Superior temporal gyrus (tissue), 1 donor: ENCODE measurements around the gene PDGFB.
A peak's percentile ranks its signal among the peaks of the same experiment; 100 is the strongest.

Experiments used
- DNase-seq: peaks from one replicate; pipeline ENCODE4 v3.0.0-alpha.2; 2016; ENCODE audit errors: extremely low spot score

PDGFB gene

GRCh38 chr22:39244496-39245129 is at the start of gene PDGFB:
Gene PDGFB (minus strand): TSS chr22:39244982. CDS start chr22:39243963, 1,019 bp downstream.
- no peak for DNase-seq

DNA sequence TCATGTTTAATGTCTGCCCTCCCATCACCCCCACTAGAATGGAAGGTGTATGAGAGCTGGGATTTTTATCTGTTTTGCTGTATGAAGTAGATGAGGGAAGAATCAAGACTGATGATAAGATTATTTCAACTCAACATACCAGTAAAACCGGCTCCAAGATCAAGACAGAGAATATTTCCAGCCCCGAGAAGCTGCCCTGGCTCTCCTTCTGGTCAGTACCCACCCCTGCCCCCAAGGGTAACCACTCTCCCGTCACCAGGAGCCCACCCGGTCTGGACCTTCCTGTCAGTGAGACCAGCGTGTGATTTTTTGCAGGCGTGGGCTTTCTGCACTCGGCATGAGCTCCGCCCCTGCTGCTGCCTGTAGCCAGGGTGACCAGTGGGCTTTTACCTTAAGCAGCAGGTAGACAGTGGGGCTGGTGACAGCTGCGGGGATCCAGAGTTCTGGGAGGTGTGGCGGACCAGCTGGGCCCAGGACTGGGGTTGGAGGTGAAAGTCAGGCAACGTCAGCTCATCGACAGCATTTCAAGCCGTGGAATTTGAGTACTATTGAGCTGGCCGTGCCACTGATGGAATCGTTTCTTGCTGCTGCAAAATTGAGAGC is 49.1 kb upstream of the PDGFB start:
- DNase-seq, result no peak

DNA sequence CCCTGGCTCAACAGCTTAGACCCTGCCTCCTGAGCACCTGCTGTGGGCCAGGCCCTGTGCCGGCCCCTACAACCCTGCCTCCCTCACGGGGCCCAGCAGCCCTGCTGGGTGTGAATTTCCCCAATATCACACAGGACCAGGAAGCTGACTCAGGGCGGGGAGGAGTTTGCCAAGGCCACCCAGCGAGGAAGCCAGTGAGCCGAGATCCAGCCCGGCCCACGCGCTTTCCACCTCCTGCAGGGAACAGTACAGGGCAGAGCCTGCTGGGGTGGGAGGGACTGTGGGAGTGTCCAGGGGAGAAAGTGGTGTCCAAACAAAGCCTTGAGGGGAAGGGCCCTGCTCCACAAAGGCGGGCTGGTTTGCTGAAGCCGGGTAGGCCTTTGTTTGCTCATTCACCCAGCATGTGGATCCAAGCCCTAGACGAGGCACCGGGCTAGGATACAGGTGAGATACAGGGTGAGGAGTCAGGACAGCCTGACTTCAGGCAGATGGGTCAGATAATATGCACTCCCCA is 47.8 kb upstream of the PDGFB start:
- DNase-seq, result peak; percentile 26

GRCh38 chr22:39292031-39292462 is 47.3 kb upstream of the PDGFB start:
- no peak for DNase-seq

DNA sequence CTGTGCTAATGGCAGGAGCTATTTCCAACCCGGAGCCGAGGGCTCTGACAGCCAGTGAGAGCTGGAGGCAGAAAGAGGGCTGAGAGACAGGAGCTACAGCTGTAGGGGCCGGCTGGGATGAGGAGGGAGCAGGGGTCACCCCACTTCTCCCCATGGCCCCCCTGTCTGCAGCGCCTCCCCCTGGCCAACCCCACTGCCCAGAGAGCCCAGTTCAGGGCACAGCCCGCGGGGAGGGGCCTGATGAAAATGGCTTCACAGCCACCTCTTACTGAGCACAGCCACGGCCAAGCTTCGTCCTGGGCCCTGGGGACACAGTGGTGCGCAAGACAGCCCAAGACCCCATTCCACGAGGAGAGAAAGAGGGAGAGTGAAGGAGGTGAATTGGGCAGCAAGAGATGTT is 46.7 kb upstream of the PDGFB start:
- no peak for DNase-seq

GRCh38 chr22:39290724-39291161 is 46.0 kb upstream of the PDGFB start:
- DNase-seq, result no peak

DNA sequence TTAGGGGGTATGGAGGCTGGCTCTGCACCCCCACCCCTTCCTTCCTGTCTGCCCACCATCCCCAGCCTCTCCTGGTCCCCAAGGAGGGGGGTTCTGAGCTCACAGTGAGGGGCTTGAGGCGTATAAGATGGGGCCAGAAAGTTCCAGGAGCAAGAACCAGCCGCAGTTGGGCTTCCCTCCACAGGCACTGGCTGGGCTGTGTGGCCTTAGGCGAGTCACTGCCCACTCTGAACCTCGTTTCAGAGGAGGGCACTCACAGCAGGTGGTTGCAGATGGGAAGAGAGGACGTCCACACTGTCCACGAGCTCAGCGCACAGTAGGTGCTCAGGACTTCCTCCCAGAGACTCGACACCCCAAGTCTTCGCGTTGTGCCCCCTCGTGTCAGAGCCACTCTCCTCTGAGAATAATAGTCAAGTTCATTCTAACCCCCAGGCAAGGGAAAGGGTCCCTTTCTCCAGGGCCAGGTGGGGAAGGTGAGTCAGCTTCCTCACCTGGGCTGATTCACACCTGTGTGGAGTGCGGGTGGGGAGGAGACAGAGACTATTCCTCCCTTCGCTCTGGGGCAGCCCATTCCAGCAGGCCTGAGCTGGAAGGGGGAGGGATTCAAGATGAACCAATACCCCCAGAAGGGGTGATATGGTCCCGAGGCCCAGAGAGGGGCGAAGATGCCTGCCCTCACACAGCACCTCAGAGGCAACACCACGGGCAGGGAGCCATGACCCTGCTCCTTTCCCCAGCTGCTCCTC is 45.4 kb upstream of the PDGFB start:
- no peak for DNase-seq

GRCh38 chr22:39289533-39289932 is 44.8 kb upstream of the PDGFB start:
- DNase-seq, result no peak

DNA sequence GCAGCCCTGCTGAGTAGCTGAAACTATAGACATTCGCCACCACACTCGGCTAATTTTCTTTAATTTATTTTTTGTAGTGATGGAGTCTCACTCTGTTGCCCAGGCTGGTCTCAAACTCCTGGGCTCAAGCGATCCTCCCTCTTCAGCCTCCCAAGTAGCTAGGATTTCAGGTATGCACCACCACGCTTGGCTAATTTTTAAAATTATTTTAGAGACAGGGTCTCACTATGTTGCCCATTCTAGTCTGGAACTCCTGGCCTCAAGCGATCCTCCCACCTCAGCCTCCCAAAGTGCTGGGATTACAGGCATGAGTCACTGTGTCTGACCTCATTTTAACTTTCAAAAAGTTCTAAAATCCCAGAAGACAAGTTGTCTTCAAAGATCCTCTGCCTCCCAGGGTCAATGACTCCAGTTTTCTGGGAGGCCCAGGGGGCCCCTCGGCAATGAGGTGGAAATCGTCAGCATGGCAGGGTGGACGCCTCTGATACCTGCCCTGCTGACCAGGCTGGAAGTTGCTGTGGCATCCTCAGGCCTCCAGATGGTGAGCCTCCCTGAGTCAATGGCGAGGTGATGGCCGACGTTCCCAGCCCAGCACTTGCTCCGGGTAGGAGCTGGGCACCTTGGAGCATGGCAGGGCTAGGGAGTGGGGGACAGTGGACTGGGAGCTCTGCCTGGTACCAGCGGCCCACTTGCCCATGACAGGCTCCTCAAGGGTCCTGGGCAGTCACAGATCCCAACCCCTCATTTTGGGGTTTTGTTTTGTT is 43.5 kb upstream of the PDGFB start:
- no peak for DNase-seq

- peak; percentile 31 for DNase-seq
Observed at GRCh38 chr22:39287076-39287725, 42.4 kb upstream of the PDGFB start.

DNA sequence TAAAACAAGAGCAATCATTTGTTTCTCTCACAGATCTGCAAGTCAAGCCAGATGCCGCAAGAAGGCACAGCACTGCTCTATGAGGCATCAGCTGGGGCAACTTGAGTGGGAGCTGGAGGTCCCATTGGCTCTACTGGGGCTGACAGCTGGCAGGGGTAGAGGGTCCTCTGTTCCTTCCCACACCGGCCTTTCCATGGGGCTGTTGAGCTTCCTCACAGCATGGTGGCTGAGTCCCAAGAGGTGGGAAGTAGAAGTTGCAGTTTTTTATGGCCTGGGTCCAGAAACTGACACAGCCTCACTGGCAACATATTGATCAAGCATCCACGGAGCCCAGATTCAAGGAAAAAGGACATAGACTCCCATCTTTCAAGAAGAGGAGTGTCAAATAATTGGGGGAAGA is 40.2 kb upstream of the PDGFB start:
- DNase-seq, result no peak

GRCh38 chr22:39284142-39284980 is 39.6 kb upstream of the PDGFB start:
- no peak for DNase-seq

DNA sequence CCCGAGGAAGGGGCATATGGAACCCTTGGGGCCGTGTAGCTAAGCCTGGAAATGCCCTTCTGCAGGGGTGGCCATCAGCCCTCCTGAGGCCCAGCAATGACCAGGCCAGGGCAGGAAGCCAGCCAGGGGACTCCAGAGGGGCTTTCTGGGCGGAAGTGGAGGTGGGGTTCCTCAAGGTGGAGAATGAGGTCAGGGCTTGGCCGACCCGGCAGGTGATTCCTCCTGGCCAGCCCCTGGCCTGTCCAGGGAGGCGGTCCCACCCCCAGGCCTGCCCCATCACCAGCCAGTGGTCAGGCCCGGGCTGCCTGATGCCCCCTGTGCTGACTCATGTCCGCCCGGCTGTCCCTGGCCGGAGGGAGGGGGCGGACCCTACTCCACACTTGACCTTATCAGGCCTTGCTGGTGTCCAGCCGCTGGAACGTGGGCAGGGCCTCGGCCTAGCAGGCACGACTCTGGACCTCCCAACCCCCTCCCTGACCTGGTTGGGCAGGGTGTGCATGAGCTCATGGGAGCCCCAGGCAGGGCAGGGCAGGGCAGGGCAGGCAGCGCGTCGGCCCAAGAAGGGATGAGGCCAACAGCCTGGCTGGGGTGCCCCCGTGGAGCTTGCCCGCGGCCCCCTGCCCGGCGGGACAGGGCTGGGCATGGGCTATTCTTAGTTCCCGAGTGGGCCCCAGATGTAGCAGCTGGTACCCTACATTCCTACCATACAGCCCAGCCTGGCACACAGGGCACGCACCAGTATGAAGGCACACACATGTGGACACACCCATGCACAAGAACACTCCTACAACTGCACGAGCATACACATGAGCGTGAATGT is 38.8 kb upstream of the PDGFB start:
- DNase-seq, result no peak

DNA sequence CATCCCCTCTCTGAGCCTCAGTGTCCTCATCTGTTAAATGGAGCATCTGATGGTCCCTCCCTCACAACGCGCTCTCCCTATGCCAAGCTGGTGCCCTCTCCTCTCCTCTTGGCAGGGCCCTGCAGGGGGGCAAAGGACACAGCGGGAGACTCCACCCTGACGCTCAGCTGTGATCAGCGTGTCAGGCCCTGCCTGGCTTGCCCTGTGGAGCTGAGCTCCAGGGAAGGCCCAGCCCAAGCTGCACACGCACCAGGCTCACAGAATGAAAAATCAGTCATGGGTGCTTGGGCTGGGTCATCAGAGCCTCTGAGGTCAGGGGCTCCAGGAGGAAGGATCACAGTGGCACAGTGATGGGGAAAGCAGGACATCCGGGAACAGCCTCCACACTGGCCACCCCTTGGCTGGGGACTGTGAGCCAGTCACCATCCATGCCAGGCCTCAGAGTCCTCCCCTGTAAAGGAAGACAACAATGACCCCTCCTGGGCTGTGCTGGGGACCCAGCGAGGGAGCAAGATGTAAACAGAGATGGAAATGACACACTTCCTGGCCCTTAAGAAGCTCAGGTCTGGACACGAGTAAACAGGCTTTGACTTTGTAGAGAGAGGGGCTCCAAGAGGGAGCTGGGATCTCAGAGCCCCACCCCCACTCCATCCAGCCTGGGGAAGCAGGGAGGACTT is 38.0 kb upstream of the PDGFB start:
- no peak for DNase-seq

DNA sequence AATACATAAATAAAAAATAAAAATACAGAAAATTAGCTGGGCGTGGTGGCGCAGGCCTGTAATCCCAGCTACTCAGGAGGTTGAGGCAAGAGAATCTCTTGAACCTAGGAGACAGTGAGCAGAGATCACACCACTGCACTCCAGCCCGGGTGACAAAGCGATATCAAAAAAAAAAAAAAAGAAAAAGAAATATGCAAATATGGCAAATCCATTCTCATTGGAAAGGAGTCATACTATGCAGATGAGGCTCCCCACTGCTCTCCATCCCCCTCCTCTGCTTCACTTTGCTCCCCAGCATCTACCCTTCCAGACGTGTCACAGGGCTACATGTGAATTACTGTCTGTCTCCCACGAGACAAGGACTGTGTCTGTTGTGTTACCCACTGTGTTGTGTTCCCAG is 36.3 kb upstream of the PDGFB start:
- DNase-seq, result no peak

GRCh38 chr22:39280250-39280649 is 35.5 kb upstream of the PDGFB start:
- no peak for DNase-seq

DNA sequence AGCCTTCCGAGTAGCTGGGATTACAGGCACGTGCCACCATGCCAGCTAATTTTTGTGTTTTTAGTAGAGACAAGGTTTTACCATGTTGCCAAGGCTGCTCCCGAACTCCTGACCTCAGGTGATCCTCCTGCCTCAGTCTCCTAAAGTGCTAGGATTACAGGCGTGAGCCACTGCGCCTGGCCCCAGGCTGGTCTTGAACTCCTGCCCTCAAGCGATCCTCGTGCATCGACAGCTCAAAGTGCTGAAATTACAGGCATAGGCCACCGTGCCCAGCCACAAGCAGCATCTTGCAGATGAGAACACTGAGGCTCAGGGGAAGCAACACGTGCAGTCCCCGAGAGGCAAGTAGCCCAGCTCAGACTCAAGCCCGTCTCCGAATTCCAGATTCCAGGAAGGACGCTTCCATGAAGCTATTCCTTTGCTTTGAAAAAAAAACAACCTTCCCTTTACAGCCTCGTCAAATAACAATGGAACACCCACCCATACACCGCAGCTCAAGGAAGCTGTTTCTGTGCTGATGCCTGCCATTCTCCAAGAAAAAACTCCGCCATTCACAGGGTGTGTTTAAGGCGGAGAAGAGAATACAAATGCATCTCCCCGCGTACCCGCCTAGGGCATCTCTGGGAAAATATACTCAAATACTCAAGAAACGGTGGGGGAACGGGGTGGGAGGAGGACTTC is 34.5 kb upstream of the PDGFB start:
- no peak for DNase-seq

- no peak for DNase-seq
Observed at GRCh38 chr22:39278040-39278439, 33.3 kb upstream of the PDGFB start.
